NCI-H187 treated with DMSO at 0.1 percent for 48 hours (cell line): Measurements from ENCODE around the gene RBM20.

Experiments used
- DNase-seq: peaks from one replicate; lab custom pipeline; 2025; lab: John Stamatoyannopoulos, UW

RBM20 gene

DNA sequence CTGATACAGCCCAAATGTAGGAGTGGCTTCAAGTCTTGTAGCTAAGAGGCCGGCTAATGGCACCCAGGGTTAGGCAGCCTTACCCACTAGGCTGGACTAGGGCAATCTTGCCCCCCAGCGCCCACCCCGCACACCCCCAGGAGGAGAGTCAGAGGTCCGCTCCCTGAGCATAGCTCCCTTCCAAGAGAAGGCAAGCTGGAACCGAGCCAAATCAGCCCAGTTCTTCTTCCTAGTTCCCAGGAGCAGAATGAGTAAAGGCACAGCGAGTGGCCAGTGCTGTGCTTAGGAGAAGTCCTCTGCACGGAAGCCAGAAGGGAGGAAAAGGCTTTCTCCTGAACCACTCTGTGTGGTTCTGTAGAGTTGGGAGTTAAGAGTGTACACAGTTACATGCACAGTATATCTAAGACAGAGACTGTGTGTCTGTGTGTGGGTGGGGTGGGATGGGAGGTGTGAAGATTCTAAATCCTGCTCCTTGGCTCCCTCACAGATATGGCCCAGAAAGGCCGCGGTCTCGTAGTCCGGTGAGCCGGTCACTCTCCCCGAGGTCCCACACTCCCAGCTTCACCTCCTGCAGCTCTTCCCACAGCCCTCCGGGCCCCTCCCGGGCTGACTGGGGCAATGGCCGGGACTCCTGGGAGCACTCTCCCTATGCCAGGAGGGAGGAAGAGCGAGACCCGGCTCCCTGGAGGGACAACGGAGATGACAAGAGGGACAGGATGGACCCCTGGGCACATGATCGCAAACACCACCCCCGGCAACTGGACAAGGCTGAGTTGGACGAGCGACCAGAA, 167.8 kb downstream of the RBM20 start:
- DNase-seq, result no peak

DNA sequence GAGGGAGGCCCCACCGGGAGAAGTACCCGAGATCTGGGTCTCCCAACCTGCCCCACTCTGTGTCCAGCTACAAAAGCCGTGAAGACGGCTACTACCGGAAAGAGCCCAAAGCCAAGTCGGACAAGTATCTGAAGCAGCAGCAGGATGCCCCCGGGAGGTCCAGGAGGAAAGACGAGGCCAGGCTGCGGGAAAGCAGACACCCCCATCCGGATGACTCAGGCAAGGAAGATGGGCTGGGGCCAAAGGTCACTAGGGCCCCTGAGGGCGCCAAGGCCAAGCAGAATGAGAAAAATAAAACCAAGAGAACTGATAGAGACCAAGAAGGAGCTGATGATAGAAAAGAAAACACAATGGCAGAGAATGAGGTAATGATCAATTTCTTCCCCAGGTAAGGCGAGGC, 168.4 kb downstream of the RBM20 start:
- DNase-seq, result no peak

DNA sequence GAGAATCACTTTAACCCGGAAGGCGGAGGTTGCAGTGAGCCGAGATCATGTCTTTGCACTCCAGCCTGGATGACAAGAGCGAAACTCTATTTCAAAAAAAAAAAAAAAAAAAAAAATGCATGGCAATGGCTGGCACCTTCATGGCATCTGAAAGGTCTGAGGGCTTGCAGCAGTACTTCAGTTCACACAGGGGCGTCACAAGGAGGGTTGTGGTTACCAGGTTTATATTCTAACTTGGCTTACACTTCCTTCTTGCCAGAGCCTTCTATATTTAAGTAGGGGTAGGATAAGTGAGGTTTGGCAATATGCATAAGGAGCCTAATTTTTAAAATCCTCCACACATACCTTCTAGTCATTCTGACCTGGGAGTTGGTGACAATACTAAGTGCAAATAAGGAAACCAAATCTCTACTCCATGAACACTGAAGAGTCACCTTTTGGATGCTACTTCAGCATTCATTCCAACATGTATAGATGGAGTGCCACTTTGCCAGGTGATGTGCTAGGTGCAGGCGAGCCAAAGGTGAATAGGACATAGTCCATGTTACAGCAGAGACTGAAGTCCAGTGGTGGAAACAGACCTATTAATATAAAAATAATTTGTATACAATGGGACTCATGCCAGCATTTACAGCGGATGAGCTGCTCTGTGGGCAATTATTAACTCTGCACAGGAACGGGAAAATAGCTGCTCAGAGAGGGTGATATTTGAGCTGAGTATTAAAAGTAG, 169.8 kb downstream of the RBM20 start:
- DNase-seq, result no peak

DNA sequence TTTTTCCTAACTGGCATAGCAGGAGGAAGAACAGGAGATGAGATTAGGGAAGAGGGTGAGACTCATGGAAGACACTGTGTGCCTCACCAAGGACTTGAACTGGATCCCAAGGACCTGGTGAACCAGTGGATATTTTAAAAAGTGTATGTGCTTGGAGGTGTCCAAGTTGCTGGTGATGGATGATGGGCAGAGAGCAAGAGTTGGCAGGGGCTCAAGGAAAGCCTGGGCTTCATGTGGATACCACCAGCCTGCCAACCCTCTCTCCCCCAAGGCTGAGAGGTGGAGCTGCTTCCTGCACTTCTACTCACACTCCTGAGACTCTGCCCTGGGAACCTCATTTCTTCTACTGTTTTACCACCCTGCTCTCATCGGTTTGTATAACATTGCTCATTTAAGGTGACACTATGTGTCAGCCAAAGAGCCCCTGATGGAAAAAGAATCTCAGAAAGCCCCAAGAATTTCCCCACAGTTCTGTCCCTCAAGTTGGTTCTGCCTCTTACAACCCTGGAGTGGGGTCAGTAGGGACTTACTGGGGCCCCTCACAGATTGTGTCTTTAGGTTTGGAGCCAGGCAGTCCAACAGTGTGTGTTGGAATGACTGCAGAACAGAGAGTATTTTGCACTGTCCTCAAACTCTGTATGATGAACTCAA, 171.3 kb downstream of the RBM20 start:
- no peak for DNase-seq

DNA sequence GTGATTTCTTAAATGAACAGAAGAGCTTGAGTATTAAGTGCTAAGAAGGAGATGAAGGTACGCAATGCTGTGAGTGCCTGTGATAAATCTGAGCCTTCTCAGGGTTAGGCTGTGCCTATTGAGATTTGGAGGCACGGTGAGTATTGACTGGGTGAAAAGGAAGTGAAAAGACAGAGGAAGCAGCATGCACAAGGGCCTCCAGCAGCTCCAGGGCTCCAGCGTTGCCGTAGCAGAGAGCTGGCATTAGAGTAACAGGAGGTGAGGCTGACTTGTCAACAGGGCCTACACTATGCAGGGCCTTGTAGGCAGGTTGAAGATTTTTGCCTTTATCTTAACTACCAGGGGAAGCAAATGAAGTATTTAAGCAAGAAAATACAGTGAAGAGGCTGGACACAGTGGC, 173.5 kb downstream of the RBM20 start:
- no peak for DNase-seq

DNA sequence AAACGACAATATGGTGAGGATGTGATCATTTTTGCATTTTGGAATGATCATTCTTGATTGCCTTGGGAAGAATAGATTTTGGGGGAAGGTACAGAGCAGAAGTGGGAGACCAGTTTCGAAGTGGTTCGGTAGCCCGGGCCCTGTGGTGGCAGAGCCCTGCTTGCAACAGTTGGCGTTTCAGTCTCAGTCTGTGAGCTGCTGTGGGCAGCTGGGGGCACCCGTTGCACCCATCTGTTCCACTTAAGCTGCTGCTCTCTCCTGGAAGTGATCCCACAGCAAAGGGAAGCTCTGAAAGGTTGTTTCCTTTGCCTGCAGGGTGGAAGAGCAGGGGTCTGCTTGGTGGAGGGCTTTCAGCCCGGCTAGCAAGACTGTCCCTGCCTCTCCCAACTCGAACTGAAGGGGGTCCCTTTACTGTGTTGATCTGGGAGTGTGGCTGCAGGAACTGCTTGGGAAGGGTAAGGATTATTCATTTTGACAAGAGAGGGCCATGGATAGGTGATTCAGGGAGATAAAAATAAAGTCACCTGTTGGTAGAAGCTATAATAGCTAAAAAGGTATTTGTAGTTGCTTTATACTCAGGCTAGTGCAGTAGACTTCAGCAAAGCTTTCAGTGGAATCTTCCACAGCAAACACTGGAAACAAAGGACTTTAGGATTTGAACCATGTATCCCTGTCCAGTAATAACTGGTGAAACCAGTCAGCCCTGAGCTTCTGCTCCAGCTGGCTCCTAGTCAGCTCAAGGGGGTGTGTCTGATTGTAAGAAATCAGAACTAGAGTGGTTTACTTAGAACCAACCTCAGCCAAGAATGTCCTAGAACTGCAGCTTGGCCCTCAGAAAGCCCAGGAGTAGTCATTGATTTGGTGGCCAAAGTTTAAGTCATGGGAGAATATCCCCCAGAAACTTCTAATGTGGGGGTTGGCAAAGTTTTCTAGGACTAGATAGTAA, 174.4 kb downstream of the RBM20 start:
- no peak for DNase-seq

DNA sequence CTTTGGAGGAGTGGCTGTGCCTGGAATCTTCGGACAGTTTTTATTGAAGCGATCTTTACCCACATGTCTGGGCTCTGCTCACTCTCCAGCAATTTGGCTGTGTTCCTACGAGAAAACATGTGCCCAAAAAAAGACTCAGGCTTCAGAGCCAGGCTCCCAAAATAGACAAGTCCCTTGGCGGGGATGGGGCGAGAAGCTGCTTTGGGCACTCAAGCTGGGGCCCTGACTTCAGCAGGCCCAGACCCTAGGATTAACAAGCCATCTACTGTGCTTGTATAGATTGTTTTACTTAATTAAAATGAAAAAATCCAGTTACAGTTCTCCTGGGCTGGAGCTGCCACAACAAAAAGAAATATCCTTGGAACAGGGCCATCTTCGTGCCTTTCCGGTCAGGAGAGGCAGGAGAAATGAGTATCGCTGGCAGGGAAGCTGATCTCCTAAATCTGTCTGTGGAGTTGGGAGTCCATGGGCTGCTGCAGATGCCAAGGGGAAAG, 176.2 kb downstream of the RBM20 start:
- no peak for DNase-seq

DNA sequence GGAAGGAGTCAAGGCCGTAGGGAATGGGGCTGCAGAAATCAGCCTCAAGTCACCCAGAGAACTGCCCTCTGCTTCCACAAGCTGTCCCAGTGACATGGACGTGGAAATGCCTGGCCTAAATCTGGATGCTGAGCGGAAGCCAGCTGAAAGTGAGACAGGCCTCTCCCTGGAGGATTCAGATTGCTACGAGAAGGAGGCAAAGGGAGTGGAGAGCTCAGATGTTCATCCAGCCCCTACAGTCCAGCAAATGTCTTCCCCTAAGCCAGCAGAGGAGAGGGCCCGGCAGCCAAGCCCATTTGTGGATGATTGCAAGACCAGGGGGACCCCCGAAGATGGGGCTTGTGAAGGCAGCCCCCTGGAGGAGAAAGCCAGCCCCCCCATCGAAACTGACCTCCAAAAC, 177.4 kb downstream of the RBM20 start:
- no peak for DNase-seq

DNA sequence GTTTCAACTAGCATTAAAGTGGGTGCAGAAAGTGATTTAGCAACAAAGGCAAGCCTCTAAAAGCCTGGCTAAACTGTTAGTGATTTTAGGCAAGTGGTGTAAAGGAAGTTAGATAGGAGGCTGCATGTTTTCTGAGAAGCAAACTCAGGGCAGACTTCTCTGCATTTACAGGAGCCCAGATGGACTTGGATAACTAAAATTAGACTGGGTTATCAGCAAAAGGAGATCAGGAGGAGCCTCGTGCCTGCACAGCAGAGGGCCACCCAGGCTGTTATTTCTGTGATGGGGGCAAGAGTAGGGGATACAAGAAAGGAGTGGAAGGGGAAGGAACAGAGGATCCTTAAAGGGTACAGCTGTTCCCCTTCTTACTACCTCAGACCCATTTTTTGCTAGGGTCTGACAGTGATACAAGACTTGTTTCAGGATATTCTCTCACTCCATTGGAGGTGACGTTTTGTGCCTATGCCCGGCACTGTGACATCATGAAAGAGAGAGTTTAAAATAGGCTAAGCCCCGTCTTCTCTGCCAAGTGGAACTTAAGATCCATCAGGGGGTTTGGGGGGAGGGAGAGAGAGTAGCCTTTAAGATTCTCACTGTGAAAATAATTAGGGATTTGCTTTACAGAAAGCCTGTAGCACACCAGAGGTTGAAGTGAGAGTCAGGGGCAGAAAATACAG, 178.0 kb downstream of the RBM20 start:
- DNase-seq, result no peak

DNA sequence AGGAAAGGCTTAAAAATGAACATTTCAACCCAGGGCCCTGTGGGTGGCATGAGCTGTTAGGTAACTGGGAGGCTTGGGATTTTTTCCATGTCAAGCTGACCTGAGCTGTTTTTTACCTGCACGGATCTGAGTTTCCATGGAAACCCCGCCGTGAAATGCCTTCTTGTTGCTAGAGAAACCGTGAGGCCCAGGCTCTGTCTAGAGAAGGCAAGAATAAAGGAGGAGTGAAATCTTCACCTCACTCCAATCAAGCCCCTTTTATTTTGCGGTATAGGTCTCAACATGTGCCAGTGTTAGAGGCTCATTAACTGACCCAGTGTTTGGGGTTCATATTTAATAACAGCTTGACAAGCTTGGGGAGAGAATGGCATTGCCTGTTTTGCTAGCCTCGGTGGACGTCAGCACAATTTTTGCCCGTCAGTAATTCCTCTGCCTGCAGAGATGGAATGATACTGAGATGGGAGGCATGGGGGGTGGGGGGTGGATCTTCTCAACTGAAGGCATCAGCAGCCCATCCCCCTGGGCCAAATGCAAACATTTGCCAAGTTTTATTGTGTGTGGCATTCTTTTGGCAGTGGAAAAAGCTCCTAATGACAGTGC, 178.7 kb downstream of the RBM20 start:
- no peak for DNase-seq

DNA sequence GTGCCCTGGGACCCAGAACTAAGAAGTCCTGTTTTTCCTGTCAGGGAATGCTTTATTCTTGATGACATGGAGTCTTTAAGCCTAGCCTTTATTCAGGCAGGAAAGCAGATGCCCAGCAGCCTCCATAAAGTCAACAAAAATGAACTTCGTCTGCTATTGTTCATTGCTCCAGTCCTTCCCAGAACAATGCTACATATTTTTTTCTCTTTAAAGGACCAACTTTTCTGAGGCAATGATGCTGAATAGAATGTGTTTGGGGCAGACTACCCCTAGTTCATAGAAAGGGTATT, 180.0 kb downstream of the RBM20 start:
- no peak for DNase-seq

DNA sequence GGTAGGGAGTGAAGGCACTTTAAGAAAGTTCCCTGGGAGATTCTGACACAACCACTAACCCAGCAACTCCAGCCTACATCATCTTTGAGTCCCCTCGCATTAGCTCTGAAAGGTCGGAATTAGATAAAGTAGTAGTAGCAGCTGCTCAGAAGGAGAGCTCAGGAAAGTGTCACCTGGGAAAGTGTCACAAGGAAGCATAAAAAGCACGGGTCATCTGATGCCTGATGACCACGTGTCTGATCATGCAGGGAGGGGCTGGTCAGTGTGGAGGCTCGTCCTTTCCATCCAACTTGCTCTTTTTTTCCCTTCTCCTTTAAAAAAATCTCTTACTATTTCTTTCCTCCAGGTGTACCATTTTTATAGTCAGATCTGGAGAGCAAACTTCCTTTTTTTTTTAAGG, 180.5 kb downstream of the RBM20 start:
- DNase-seq, result no peak

DNA sequence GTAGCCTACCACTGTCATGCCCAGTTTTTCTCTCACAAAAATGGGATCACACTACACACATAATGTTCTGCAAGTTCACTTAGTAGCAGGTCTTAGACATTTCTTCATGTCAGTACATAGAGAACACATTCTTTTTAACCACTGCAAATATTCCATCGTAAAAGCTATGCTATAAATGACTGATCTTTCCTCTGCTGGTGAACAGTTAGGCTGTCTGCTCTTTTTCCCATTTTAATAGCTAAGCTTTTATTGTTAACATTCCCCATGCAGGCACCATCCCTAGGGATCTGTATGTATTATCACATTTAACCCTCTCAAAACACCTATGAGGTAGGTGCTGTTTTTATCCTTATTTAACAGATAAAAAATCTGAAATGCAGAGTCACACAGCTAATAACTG, 181.4 kb downstream of the RBM20 start:
- DNase-seq, result no peak

DNA sequence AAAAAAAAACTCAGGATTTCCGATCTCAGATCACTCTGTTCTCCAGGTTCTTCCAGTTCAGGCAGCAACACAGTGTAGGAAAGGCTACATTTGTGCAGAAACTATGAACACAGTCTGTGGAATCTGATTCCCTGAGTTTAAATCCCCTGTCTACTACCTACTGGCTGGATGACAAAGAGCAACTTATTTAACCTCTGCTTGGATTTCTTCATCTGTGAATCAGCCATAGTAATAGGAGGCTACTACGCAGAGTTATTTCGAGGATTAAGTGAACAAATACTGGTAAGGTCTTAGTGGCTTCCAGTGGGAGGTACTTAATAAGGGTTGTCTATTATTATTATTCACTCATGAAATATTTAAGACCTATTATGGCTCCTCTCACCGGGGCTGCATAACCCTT, 183.3 kb downstream of the RBM20 start:
- DNase-seq, result no peak

DNA sequence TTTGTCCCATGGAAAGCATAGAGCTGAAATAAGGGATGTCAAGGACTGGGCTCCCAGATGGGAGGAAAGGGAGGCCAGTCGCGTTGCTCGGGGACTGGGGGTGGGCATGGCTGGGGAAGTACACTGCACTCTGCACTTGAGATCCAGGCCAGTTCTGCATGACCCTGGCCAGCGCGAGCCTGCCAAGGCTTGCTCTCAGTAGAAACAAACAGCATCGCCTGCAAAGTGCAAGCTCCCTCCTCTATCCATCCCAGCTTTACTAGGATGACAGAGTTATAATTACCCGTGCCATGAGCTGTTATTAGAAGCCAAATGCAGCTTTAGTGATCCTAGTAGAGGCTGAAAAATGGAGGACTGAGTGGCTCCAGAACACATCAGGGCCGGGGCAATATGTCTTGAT, 183.7 kb downstream of the RBM20 start:
- DNase-seq, result no peak

DNA sequence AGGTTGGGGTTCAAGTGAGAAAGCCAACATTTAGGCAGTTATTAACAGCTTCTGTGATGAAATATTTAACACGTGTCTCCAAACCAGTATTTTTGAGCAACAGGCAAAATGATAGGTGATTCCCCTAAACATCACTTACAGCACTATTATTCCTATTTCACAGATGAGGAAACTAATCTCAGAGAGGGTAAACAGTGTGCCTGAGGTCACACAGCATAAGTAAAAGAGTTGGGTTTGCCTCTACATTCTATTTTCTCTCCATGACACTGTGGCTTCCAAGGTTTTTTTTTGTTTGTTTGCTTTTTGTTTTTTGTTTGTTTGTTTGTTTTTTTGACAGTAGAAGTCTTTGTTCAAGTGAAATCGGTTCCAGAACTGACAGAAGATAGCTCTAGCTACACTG, 184.4 kb downstream of the RBM20 start:
- DNase-seq, result no peak

DNA sequence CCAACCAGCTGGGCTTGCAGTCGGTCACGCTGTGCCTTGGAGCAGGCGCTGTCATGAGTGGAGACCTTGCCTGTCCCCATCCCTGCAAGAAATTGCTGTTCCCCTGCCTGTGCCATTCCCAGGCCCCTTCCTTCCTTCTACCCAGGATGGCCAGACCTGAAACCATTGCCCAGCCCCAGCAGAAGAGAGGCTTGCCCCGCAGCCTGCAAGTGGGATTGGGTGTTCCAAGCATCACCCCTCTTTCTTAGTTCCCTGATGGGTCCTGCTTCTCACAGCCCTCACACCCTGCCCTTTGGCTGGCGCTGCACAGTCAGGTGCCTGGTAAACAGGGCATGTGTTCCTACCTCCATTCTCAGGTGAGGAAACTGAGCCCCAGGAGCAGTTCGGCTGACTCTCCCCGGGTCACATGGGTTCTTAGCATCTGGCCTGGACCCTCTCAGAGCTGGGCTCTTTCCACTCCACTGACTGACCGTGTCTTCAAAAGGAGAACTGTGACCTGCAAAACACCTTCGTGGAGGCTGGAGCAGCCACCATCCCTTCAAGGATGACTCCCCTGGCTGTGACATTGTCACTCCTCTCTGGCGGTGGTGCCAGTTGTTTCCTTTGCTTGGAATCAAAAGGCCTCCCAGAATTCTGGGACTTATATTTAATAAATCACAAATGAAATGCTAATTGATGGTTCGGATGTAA, 185.7 kb downstream of the RBM20 start:
- DNase-seq, result no peak

DNA sequence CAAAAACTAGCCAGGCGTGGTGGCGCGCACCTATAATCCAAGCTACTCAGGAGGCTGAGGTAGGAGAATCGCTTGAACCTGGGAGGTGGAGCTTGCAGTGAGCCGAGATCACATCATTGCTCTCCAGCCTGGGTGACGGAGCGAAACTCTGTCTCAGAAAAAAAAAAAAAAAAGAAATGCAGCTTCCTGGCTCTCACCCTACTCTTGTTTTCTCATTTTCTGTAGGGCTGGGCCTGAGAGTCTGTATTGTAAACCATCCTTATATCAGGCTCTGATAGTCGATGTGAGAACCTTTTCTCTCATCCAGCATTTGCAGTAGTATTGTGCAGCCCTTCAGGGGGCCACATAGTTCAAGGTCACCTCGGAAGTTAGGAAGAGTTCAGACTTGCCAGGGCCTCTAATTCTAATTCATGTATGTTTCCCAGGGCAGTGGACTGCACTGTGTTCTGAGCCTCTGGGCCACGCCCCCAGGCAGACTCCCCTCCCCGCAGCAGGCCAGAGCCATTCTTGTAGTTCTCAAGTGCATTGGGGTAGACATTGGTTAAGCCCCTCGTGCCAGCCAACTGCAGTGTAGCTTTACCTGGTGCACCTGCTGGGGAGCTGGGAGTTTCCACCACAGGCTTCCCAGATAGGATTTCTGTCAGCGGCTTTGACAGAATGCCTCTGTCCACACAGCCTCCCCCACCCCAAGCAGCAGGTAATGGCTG, 189.3 kb downstream of the RBM20 start:
- no peak for DNase-seq

DNA sequence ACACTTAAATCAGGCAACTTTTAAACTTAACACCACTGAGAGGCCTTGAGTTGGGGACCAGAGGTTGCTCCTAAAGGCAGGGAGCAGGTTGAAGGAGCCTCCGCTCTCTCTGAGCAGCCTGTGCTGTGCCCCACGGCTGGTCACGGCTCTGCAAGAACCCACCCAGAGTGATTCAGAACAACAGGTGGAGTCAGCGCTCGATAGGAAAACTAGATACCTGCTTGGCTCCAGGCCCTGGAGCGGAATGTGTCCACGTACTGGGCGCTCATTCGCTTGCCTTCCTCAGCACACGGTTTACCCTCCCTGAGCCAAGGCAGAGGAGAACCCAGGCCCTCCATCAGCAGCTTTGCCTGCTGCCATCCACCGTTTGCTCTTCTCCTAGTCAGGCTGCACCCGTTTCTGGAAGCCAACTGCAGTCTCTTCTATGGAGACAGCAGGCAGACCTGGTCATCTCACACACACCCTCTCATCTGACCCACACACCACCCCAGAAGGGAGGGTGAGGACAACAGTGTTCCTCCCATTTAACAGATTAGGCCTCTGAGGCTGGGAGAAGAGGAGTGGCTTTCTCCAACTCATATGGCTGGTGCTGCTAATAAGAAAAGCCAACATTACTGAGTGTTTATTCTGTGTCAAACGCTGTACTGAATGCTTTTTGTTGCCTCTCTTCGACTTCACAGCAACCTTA, 189.9 kb downstream of the RBM20 start:
- no peak for DNase-seq
